Keratinocyte (primary cell): ENCODE data around the gene CDH22.

Experiments
- EZH2 ChIP-seq: IDR thresholded peaks from one replicate; pipeline ENCODE4 v1.6.1; 2012; ENCODE audit warnings: inconsistent platforms, mild to moderate bottlenecking, low read length, moderate library complexity
- TF ChIP-seq, protein P1 (sequence below), 3 experiments: IDR thresholded peaks in 1 of 3; conservative IDR thresholded peaks in 1 of 3; optimal IDR thresholded peaks in 1 of 3; 2 replicates in 2 of 3; 3 replicates in 1 of 3; pipeline versions ENCODE3 to v1.5.1; 2011; ENCODE audit warnings: low read length in 3 of 3, mild to moderate bottlenecking in 3 of 3, moderate library complexity in 2 of 3, control low read depth in 1 of 3, inconsistent platforms in 1 of 3; ENCODE audit not compliant: insufficient read depth in 2 of 3; ENCODE audit errors: extremely low read depth in 1 of 3

DNA sequence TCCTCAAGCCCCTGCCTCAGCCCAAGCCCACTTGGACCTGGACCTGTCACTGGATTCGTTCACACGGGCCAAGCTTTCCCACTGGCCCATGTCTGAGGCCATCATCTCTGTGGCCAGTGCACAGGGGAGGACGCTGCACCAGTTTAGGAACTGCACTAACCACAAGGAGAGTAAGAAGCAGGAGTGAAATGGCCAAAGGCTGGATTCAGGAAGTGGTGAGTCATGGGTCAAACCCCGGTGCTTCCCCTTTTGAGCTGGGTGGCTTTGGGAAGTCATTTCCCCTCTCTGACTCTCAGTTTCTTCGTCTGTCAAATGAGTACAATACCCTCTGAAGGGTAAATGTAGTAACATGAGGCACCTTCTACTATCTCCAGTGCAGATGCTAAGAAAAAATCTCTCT, 102.3 kb downstream of the CDH22 start:
- TF ChIP-seq, protein P1, sequence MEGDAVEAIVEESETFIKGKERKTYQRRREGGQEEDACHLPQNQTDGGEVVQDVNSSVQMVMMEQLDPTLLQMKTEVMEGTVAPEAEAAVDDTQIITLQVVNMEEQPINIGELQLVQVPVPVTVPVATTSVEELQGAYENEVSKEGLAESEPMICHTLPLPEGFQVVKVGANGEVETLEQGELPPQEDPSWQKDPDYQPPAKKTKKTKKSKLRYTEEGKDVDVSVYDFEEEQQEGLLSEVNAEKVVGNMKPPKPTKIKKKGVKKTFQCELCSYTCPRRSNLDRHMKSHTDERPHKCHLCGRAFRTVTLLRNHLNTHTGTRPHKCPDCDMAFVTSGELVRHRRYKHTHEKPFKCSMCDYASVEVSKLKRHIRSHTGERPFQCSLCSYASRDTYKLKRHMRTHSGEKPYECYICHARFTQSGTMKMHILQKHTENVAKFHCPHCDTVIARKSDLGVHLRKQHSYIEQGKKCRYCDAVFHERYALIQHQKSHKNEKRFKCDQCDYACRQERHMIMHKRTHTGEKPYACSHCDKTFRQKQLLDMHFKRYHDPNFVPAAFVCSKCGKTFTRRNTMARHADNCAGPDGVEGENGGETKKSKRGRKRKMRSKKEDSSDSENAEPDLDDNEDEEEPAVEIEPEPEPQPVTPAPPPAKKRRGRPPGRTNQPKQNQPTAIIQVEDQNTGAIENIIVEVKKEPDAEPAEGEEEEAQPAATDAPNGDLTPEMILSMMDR (optimal IDR thresholded peaks at IDR 0.05 in 1 of 3, IDR thresholded peaks at IDR 0.05 in 1 of 3, conservative IDR thresholded peaks at IDR 0.05 in 1 of 3; ENCODE audit: extremely low read depth in 1 of 3, insufficient read depth in 2 of 3, low read length in 3 of 3), result no peak
- TF ChIP-seq EZH2, result no peak
